NB4 (cell line): ENCODE results near the gene BHLHA15.

Source experiments
- CTCF ChIP-seq: IDR thresholded peaks from one replicate; pipeline ENCODE4 v1.5.1; 2012; ENCODE audit warnings: low read depth, low read length
- MYC ChIP-seq: IDR thresholded peaks from 2 replicates; pipeline ENCODE4 v1.6.1; 2011; ENCODE audit warnings: low read depth, low read length
- POLR2A ChIP-seq: IDR thresholded peaks from 2 replicates; pipeline ENCODE4 v1.6.1; 2011; ENCODE audit warnings: mild to moderate bottlenecking; ENCODE audit not compliant: insufficient read length; ENCODE audit errors: extremely low read depth

GRCh38 chr7:98214811-98215321 is 3.6 kb downstream of the BHLHA15 start:
- no peak for TF ChIP-seq CTCF
- no peak for TF ChIP-seq POLR2A
- no peak for TF ChIP-seq MYC
